HepG2 (cell line): ENCODE results near the gene APOC4.

Experiments used
- CHD2 ChIP-seq: IDR thresholded peaks from 2 replicates; pipeline ENCODE4 v1.6.1; 2011; ENCODE audit warnings: low read depth, low read length, improper control_type of control experiment
- FOSL2 ChIP-seq: sonication (generic); formaldehyde crosslinking; IDR thresholded peaks from 2 replicates; pipeline ENCODE4 v1.4.0; 2020; ENCODE audit warnings: missing genetic modification reagents
- HCFC1 ChIP-seq: fragments of 150-350 bp; IDR thresholded peaks from 2 replicates; pipeline ENCODE4 v1.6.1; 2014; ENCODE audit warnings: low read depth, low read length
- HNRNPLL ChIP-seq: fragments of 200-400 bp; formaldehyde crosslinking; IDR thresholded peaks from 2 replicates; pipeline ENCODE4 v1.6.1; 2017; ENCODE audit warnings: mild to moderate bottlenecking, low read depth, low read length; ENCODE audit not compliant: poor library complexity, severe bottlenecking
- ISX ChIP-seq: sonication (generic); formaldehyde crosslinking; conservative IDR thresholded peaks from 2 replicates; pipeline ENCODE4 v1.5.0; 2020; ENCODE audit warnings: missing genetic modification reagents
- MXI1 ChIP-seq: IDR thresholded peaks from 3 replicates; pipeline ENCODE4 v1.6.1; 2012; ENCODE audit warnings: low read depth, low read length, inconsistent platforms, borderline replicate concordance
- PHF8 ChIP-seq: sonication (generic); formaldehyde crosslinking; IDR thresholded peaks from 2 replicates; pipeline ENCODE4 v1.5.0; 2020; ENCODE audit warnings: missing genetic modification reagents
- SIN3A ChIP-seq: IDR thresholded peaks from 2 replicates; pipeline ENCODE4 v1.6.1; 2011; ENCODE audit warnings: low read depth, mild to moderate bottlenecking, control low read depth, low read length, borderline replicate concordance
- SMC3 ChIP-seq: IDR thresholded peaks from 2 replicates; pipeline ENCODE4 v1.6.1; 2011; ENCODE audit warnings: low read length, improper control_type of control experiment
- YY1 ChIP-seq: IDR thresholded peaks from 2 replicates; pipeline ENCODE4 v1.6.1; 2011; ENCODE audit warnings: low read length, low read depth, moderate library complexity, mild to moderate bottlenecking; ENCODE audit not compliant: insufficient read depth, insufficient replicate concordance
- ZNF543 ChIP-seq: sonication (generic); formaldehyde crosslinking; IDR thresholded peaks from 2 replicates; pipeline ENCODE4 v1.4.0; 2020; ENCODE audit warnings: mild to moderate bottlenecking, missing genetic modification reagents
- TF ChIP-seq, protein P1 (sequence below): sonication (generic); formaldehyde crosslinking; IDR thresholded peaks from 2 replicates; pipeline ENCODE4 v1.5.0; 2020; ENCODE audit warnings: mild to moderate bottlenecking, missing genetic modification reagents, moderate library complexity
- TF ChIP-seq, protein P2 (sequence below): sonication (generic); formaldehyde crosslinking; IDR thresholded peaks from 2 replicates; pipeline ENCODE4 v1.5.0; 2020; ENCODE audit warnings: missing genetic modification reagents
- TF ChIP-seq, protein P3 (sequence below): sonication (generic); formaldehyde crosslinking; IDR thresholded peaks from 2 replicates; pipeline ENCODE4 v1.5.0; 2020; ENCODE audit warnings: missing genetic modification reagents

DNA sequence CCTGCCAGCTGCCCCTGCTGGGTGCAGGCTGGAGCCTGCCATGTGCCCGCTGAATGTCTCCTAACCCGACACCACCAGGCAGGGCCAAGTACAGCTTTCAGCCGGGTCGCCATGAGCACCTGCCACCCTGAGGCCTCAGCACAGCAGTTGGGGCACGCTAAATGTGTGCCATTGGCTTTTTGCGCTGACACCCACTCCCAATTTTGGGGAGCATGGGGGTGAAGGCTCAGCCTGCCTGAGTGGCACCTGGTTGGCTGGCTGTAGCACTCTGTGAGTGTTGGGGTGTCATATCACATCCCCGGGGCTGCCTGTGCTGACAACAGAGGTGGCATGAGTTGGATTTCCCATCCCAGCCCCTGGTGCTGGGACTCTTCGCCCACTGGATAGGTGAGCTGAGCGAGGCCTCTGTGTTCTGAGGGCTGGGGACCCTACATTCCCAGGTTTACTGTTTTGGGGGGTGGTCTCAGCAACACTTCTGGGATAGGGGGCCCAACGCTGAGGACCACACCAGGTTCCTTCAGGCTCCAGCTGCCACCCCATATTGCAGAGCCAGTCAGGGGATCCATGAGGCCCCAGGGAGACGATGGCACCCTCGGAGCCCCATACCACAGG is 52.0 kb downstream of the APOC4 start:
- TF ChIP-seq HNRNPLL (no peak), MXI1 (no peak), PHF8 (CRISPR knock-in tag) (no peak), CHD2 (no peak), HCFC1 (no peak), SMC3 (no peak), SIN3A (no peak), YY1 (no peak), FOSL2 (no peak), ZNF543 (no peak), ISX (CRISPR knock-in tag) (no peak)
- TF ChIP-seq, protein P1, sequence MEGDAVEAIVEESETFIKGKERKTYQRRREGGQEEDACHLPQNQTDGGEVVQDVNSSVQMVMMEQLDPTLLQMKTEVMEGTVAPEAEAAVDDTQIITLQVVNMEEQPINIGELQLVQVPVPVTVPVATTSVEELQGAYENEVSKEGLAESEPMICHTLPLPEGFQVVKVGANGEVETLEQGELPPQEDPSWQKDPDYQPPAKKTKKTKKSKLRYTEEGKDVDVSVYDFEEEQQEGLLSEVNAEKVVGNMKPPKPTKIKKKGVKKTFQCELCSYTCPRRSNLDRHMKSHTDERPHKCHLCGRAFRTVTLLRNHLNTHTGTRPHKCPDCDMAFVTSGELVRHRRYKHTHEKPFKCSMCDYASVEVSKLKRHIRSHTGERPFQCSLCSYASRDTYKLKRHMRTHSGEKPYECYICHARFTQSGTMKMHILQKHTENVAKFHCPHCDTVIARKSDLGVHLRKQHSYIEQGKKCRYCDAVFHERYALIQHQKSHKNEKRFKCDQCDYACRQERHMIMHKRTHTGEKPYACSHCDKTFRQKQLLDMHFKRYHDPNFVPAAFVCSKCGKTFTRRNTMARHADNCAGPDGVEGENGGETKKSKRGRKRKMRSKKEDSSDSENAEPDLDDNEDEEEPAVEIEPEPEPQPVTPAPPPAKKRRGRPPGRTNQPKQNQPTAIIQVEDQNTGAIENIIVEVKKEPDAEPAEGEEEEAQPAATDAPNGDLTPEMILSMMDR (CRISPR knock-in tag): no peak
- TF ChIP-seq, protein P2, sequence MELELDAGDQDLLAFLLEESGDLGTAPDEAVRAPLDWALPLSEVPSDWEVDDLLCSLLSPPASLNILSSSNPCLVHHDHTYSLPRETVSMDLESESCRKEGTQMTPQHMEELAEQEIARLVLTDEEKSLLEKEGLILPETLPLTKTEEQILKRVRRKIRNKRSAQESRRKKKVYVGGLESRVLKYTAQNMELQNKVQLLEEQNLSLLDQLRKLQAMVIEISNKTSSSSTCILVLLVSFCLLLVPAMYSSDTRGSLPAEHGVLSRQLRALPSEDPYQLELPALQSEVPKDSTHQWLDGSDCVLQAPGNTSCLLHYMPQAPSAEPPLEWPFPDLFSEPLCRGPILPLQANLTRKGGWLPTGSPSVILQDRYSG (CRISPR knock-in tag): no peak
- TF ChIP-seq, protein P3, sequence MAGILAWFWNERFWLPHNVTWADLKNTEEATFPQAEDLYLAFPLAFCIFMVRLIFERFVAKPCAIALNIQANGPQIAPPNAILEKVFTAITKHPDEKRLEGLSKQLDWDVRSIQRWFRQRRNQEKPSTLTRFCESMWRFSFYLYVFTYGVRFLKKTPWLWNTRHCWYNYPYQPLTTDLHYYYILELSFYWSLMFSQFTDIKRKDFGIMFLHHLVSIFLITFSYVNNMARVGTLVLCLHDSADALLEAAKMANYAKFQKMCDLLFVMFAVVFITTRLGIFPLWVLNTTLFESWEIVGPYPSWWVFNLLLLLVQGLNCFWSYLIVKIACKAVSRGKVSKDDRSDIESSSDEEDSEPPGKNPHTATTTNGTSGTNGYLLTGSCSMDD: no peak
